C4-2B (cell line): ENCODE data around the gene TTC32.

ENCODE experiments used
- CTCF ChIP-seq: fragments of 450-650 bp; conservative IDR thresholded peaks from 2 replicates; pipeline ENCODE4 v1.5.1; 2017; ENCODE audit warnings: mild to moderate bottlenecking
- ZFX ChIP-seq: fragments of 450-650 bp; IDR thresholded peaks from 2 replicates; pipeline ENCODE4 v1.6.1; 2017

GRCh38 chr2:19870792-19871191 is 31.0 kb downstream of the TTC32 start:
- TF ChIP-seq CTCF = no peak
- no peak for TF ChIP-seq ZFX
